Esophagus muscularis mucosa (tissue), 3 donors: ENCODE results near the gene NEK2.

Source experiments
- POLR2A ChIP-seq: fragments of 450-650 bp; IDR thresholded peaks from one replicate; pipeline ENCODE4 v1.6.1; 2017; ENCODE audit warnings: antibody characterized with exemption, moderate library complexity, mild to moderate bottlenecking, low read depth
- TF ChIP-seq, protein P1 (sequence below), 3 experiments: fragments of 200-600 bp in 2 of 3; fragments of 450-650 bp in 1 of 3; sonication (generic) in 2 of 3; IDR thresholded peaks; one replicate each; pipeline ENCODE4 v1.5.1; 2017 to 2019; ENCODE audit warnings: antibody characterized with exemption in 3 of 3, mild to moderate bottlenecking in 2 of 3, moderate library complexity in 1 of 3

DNA sequence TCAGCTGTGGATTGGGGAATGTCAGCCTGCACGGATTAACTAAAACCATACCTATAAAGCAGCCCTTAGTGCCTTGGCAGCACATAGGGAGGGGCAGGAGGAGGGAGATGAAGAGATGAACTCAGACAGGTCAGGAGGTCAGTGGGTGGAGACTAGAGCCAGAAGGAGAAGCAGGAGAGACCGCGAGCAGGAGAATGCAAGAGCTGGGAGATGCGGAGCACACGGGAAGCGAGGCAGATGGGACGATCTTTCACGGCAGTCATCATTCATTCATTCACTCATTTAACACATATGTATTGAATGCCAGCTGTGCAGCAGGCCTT is 41.9 kb downstream of the NEK2 start:
- TF ChIP-seq, protein P1, sequence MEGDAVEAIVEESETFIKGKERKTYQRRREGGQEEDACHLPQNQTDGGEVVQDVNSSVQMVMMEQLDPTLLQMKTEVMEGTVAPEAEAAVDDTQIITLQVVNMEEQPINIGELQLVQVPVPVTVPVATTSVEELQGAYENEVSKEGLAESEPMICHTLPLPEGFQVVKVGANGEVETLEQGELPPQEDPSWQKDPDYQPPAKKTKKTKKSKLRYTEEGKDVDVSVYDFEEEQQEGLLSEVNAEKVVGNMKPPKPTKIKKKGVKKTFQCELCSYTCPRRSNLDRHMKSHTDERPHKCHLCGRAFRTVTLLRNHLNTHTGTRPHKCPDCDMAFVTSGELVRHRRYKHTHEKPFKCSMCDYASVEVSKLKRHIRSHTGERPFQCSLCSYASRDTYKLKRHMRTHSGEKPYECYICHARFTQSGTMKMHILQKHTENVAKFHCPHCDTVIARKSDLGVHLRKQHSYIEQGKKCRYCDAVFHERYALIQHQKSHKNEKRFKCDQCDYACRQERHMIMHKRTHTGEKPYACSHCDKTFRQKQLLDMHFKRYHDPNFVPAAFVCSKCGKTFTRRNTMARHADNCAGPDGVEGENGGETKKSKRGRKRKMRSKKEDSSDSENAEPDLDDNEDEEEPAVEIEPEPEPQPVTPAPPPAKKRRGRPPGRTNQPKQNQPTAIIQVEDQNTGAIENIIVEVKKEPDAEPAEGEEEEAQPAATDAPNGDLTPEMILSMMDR (IDR thresholded peaks at IDR 0.05): no peak
- no peak for TF ChIP-seq POLR2A
